ENCODE data around the gene BCAS3.

The BCAS3 gene

GRCh38 chr17:60738287-60738686 lies 60.6 kb downstream of the BCAS3 start:
- no peaks in the 10 kb centered on the region for H3K27me3 ChIP-seq (ENCODE audit: insufficient read depth, low read length)
- H2BK5ac ChIP-seq (ENCODE audit: low read depth, low read length, poor library complexity) = no peak overlapping the region
- H3K23ac ChIP-seq (ENCODE audit: low read length) = no peak overlapping the region
- no peak overlapping the region for H4K8ac ChIP-seq (ENCODE audit: low read depth, low read length)
- H2BK120ac ChIP-seq (ENCODE audit: insufficient read depth, low read length, poor library complexity) = no peak overlapping the region
- H3K4me2 ChIP-seq (ENCODE audit: low read length) = no peak overlapping the region
- H3K27ac ChIP-seq (ENCODE audit: low read depth, low read length) = no peak overlapping the region
- H3K18ac ChIP-seq (ENCODE audit: low read length) = no peak overlapping the region
- H3K79me2 ChIP-seq (ENCODE audit: control insufficient read depth, insufficient read depth, low read length, poor library complexity) = no peaks in the 10 kb centered on the region
- no peak overlapping the region for H2AK5ac ChIP-seq (ENCODE audit: low read length)
- DNase-seq = no peak
- no peak overlapping the region for H3K14ac ChIP-seq (ENCODE audit: low read length)
- no peak overlapping the region for H4K12ac ChIP-seq (ENCODE audit: low read depth, low read length)
- no peaks in the 10 kb centered on the region for H3K9me3 ChIP-seq (ENCODE audit: insufficient read depth, low read depth, low read length)
- H3K4ac ChIP-seq (ENCODE audit: low read depth, low read length) = no peak overlapping the region
- H2BK12ac ChIP-seq (ENCODE audit: low read length) = no peak overlapping the region
- H3K36me3 ChIP-seq (ENCODE audit: control insufficient read depth in 1 of 2, insufficient read depth in 2 of 2, low read length in 2 of 2) = no peaks in the 10 kb centered on the region
- no peaks in the 10 kb centered on the region for H3K4me1 ChIP-seq (ENCODE audit: control insufficient read depth in 1 of 2, insufficient read depth in 2 of 2, low read length in 2 of 2)
- H2AFZ ChIP-seq (ENCODE audit: insufficient read depth, low read length, poor library complexity) = no peak overlapping the region
- H4K91ac ChIP-seq (ENCODE audit: low read depth, low read length) = no peak overlapping the region
- no CpG with 5 or more reads among the region's 2 CpGs for WGBS (ENCODE audit: extremely low coverage, insufficient coverage, insufficient read length)
- H3K79me1 ChIP-seq (ENCODE audit: low read length) = no peaks in the 10 kb centered on the region
- H3K9ac ChIP-seq (ENCODE audit: low read length) = no peak overlapping the region
- H3K4me3 ChIP-seq (ENCODE audit: low read depth, low read length) = no peak overlapping the region

- H3K36me3 ChIP-seq (ENCODE audit: control insufficient read depth in 1 of 2, insufficient read depth in 2 of 2, low read length in 2 of 2) = no peaks in the 10 kb centered on the region
- no peak overlapping the region for H3K27ac ChIP-seq (ENCODE audit: low read depth, low read length)
- no peaks in the 10 kb centered on the region for H3K79me1 ChIP-seq (ENCODE audit: low read length)
- no peak for DNase-seq
- no peak overlapping the region for H4K12ac ChIP-seq (ENCODE audit: low read depth, low read length)
- no peak overlapping the region for H2AFZ ChIP-seq (ENCODE audit: insufficient read depth, low read length, poor library complexity)
- H2AK5ac ChIP-seq (ENCODE audit: low read length) = no peak overlapping the region
- no peak overlapping the region for H3K23ac ChIP-seq (ENCODE audit: low read length)
- H3K4me2 ChIP-seq (ENCODE audit: low read length) = no peak overlapping the region
- H2BK120ac ChIP-seq (ENCODE audit: insufficient read depth, low read length, poor library complexity) = no peak overlapping the region
- no peaks in the 10 kb centered on the region for H3K27me3 ChIP-seq (ENCODE audit: insufficient read depth, low read length)
- no peak overlapping the region for H3K14ac ChIP-seq (ENCODE audit: low read length)
- H3K9me3 ChIP-seq (ENCODE audit: insufficient read depth, low read depth, low read length) = no peaks in the 10 kb centered on the region
- no peaks in the 10 kb centered on the region for H3K4me1 ChIP-seq (ENCODE audit: control insufficient read depth in 1 of 2, insufficient read depth in 2 of 2, low read length in 2 of 2)
- no peak overlapping the region for H4K91ac ChIP-seq (ENCODE audit: low read depth, low read length)
- 100% methylated on average over 1 of the region's 4 CpGs for WGBS (ENCODE audit: extremely low coverage, insufficient coverage, insufficient read length)
- H3K9ac ChIP-seq (ENCODE audit: low read length) = no peak overlapping the region
- H2BK5ac ChIP-seq (ENCODE audit: low read depth, low read length, poor library complexity) = no peak overlapping the region
- H2BK12ac ChIP-seq (ENCODE audit: low read length) = no peak overlapping the region
- no peak overlapping the region for H3K4ac ChIP-seq (ENCODE audit: low read depth, low read length)
- no peaks in the 10 kb centered on the region for H3K79me2 ChIP-seq (ENCODE audit: control insufficient read depth, insufficient read depth, low read length, poor library complexity)
- no peak overlapping the region for H4K8ac ChIP-seq (ENCODE audit: low read depth, low read length)
- no peak overlapping the region for H3K18ac ChIP-seq (ENCODE audit: low read length)
- H3K4me3 ChIP-seq (ENCODE audit: low read depth, low read length) = no peak overlapping the region
Measured at GRCh38 chr17:60740584-60740983, 62.9 kb downstream of the BCAS3 start.

GRCh38 chr17:60741031-60741430 lies 63.4 kb downstream of the BCAS3 start:
- H4K12ac ChIP-seq (ENCODE audit: low read depth, low read length) = no peak overlapping the region
- no peaks in the 10 kb centered on the region for H3K4me1 ChIP-seq (ENCODE audit: control insufficient read depth in 1 of 2, insufficient read depth in 2 of 2, low read length in 2 of 2)
- WGBS (ENCODE audit: extremely low coverage, insufficient coverage, insufficient read length) = no CpG with 5 or more reads among the region's 4 CpGs
- no peak overlapping the region for H2BK5ac ChIP-seq (ENCODE audit: low read depth, low read length, poor library complexity)
- no peaks in the 10 kb centered on the region for H3K79me1 ChIP-seq (ENCODE audit: low read length)
- no peaks in the 10 kb centered on the region for H3K36me3 ChIP-seq (ENCODE audit: control insufficient read depth in 1 of 2, insufficient read depth in 2 of 2, low read length in 2 of 2)
- no peaks in the 10 kb centered on the region for H3K27me3 ChIP-seq (ENCODE audit: insufficient read depth, low read length)
- no peak overlapping the region for H3K4ac ChIP-seq (ENCODE audit: low read depth, low read length)
- no peak overlapping the region for H4K91ac ChIP-seq (ENCODE audit: low read depth, low read length)
- H3K4me2 ChIP-seq (ENCODE audit: low read length) = no peak overlapping the region
- H3K27ac ChIP-seq (ENCODE audit: low read depth, low read length) = no peak overlapping the region
- H2AFZ ChIP-seq (ENCODE audit: insufficient read depth, low read length, poor library complexity) = no peak overlapping the region
- no peaks in the 10 kb centered on the region for H3K9me3 ChIP-seq (ENCODE audit: insufficient read depth, low read depth, low read length)
- no peak overlapping the region for H2BK120ac ChIP-seq (ENCODE audit: insufficient read depth, low read length, poor library complexity)
- no peak overlapping the region for H3K9ac ChIP-seq (ENCODE audit: low read length)
- H3K79me2 ChIP-seq (ENCODE audit: control insufficient read depth, insufficient read depth, low read length, poor library complexity) = no peaks in the 10 kb centered on the region
- H2BK12ac ChIP-seq (ENCODE audit: low read length) = no peak overlapping the region
- H3K18ac ChIP-seq (ENCODE audit: low read length) = no peak overlapping the region
- no peak overlapping the region for H3K4me3 ChIP-seq (ENCODE audit: low read depth, low read length)
- H3K23ac ChIP-seq (ENCODE audit: low read length) = no peak overlapping the region
- H4K8ac ChIP-seq (ENCODE audit: low read depth, low read length) = no peak overlapping the region
- H3K14ac ChIP-seq (ENCODE audit: low read length) = no peak overlapping the region
- DNase-seq = no peak
- H2AK5ac ChIP-seq (ENCODE audit: low read length) = no peak overlapping the region

- Histone ChIP-seq H4K12ac (ENCODE audit: low read depth, low read length) (no peak overlapping the region), H3K9ac (ENCODE audit: low read length) (no peak overlapping the region), H2AFZ (ENCODE audit: insufficient read depth, low read length, poor library complexity) (no peak overlapping the region), H3K14ac (ENCODE audit: low read length) (no peak overlapping the region), H3K23ac (ENCODE audit: low read length) (no peak overlapping the region), H4K8ac (ENCODE audit: low read depth, low read length) (no peak overlapping the region), H3K4me1 (ENCODE audit: control insufficient read depth in 1 of 2, insufficient read depth in 2 of 2, low read length in 2 of 2) (no peaks in the 10 kb centered on the region), H2BK120ac (ENCODE audit: insufficient read depth, low read length, poor library complexity) (no peak overlapping the region), H3K27me3 (ENCODE audit: insufficient read depth, low read length) (no peaks in the 10 kb centered on the region), H4K91ac (ENCODE audit: low read depth, low read length) (no peak overlapping the region), H3K9me3 (ENCODE audit: insufficient read depth, low read depth, low read length) (no peaks in the 10 kb centered on the region), H2AK5ac (ENCODE audit: low read length) (no peak overlapping the region), H3K36me3 (ENCODE audit: control insufficient read depth in 1 of 2, insufficient read depth in 2 of 2, low read length in 2 of 2) (no peaks in the 10 kb centered on the region), H3K4ac (ENCODE audit: low read depth, low read length) (no peak overlapping the region), H3K4me3 (ENCODE audit: low read depth, low read length) (no peak overlapping the region), H3K79me1 (ENCODE audit: low read length) (no peaks in the 10 kb centered on the region), H3K4me2 (ENCODE audit: low read length) (no peak overlapping the region), H2BK12ac (ENCODE audit: low read length) (no peak overlapping the region), H3K18ac (ENCODE audit: low read length) (no peak overlapping the region), H2BK5ac (ENCODE audit: low read depth, low read length, poor library complexity) (no peak overlapping the region), H3K27ac (ENCODE audit: low read depth, low read length) (no peak overlapping the region), H3K79me2 (ENCODE audit: control insufficient read depth, insufficient read depth, low read length, poor library complexity) (no peaks in the 10 kb centered on the region)
- WGBS (ENCODE audit: extremely low coverage, insufficient coverage, insufficient read length) = no CpG with 5 or more reads among the region's 1 CpG
- DNase-seq = no peak
Measured at GRCh38 chr17:60743282-60743681, 65.6 kb downstream of the BCAS3 start.
